GM06990 (cell line): ENCODE data around the gene CKMT1A.
"Not testable (repeated sequence)": the region's sequence is repeated elsewhere in the genome, so short reads cannot be mapped to it uniquely, and the experiment has no call there.

Experiments
- DNase-seq: peaks from one replicate; pipeline ENCODE4 v3.0.0-alpha.2; 2011; ENCODE audit not compliant: insufficient read length; ENCODE audit errors: extremely low read depth
- H3K27me3 ChIP-seq: replicated peaks from 2 replicates; pipeline ENCODE4 v1.6.0; 2011; ENCODE audit warnings: low read length; ENCODE audit not compliant: control insufficient read depth, insufficient read depth
- H3K36me3 ChIP-seq: 2 replicates; pipeline ENCODE4 v1.5.1; 2011; ENCODE audit warnings: low read length; ENCODE audit not compliant: control insufficient read depth, insufficient read depth
- H3K4me3 ChIP-seq: replicated peaks from 2 replicates; pipeline ENCODE4 v1.5.1; 2011; ENCODE audit warnings: low read depth, mild to moderate bottlenecking, control low read depth, low read length
- TF ChIP-seq, protein P1 (sequence below): IDR thresholded peaks from 2 replicates; pipeline ENCODE4 v1.5.1; 2011; ENCODE audit warnings: low read length, control low read depth, mild to moderate bottlenecking, inconsistent platforms; ENCODE audit not compliant: insufficient read depth, poor library complexity, severe bottlenecking

The CKMT1A gene

DNA sequence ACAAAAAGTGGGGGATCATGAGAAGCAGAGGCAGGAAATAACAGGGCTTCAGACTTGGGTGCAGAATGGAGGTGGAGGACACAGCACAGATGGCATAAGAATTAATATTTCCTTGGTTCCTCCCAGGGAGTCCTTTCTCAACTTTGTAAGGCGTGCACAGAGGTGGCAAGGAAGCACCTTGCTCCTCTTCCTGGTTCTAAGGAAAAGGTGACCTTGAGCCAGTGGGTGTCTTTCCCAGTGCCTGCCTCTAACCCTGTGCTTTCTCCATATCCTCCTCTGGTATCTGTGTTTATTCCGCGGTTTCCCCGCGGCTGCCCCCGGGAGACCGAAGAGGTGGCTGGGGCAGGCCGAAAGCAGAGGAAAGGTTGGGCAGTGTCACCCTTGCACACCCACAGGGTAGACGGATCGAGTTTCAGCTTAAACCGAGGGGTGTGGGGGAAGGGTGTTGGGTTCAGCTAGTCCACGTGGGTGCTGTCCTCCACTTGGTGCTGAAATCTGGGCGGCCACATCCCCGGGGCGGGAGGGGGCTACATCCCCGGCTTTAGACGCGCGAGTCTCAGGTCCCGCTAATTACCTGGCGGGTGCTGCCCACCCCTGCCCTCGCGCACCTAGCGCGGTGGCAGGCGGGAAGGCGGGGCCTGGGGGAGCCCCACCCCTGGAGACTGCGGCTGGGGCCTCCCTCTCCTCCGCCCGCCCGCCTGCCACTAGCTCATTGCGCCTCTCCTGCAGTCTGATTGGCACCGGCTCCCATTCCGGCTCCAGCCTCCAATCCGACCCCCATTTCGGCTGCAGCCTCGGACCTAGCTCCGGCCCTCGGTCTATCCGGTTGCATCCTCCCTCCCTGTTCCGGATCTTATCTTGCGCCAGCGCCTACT is at the start of gene CKMT1A:
Gene CKMT1A (plus strand): TSS at position 712 of the 875 bp plus-strand sequence. CDS start 192 bp downstream, outside the sequence.
- not testable (repeated sequence) for H3K36me3 ChIP-seq, H3K4me3 ChIP-seq, DNase-seq, H3K27me3 ChIP-seq

DNA sequence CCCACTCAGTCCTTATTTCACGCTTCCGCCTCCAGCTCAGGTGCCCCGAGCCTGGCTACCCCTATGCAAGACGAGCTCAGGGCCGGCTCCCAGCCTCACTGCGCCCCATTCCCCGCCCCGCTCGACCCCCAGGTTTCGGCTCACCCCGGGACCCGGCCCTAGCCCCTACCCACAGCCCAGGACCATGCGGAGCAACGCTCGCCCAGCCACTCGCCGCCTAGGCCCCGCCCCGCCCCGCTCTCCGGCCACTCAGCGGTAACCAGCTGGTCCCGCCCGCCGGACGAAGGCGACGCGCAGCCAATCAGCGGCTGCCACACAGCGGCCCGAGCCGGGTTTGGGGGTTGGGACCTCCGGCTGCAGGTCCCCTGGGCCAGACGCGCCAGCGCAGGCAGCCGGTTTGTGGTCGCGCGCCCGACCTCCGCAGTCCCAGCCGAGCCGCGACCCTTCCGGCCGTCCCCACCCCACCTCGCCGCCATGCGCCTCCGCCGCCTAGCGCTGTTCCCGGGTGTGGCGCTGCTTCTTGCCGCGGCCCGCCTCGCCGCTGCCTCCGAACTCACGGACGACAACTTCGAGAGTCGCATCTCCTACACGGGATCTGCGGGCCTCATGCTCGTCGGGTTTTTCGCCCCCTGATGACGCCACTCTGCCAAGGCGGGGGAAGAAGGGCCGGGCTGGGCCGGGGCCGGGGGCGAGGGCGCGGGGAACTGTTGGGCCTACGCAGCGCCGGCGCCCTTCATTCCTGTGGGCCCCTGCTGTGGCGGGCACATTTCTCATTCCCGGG is 44.8 kb upstream of the CKMT1A start, which contains the start of gene CATSPER2:
Gene CATSPER2 (minus strand): TSS at position 196 of the 781 bp plus-strand sequence. CDS start 783 bp downstream, outside the sequence.
- H3K4me3 ChIP-seq: no peak within 1 kb of the TSS
- no peak for DNase-seq
- TF ChIP-seq, protein P1, sequence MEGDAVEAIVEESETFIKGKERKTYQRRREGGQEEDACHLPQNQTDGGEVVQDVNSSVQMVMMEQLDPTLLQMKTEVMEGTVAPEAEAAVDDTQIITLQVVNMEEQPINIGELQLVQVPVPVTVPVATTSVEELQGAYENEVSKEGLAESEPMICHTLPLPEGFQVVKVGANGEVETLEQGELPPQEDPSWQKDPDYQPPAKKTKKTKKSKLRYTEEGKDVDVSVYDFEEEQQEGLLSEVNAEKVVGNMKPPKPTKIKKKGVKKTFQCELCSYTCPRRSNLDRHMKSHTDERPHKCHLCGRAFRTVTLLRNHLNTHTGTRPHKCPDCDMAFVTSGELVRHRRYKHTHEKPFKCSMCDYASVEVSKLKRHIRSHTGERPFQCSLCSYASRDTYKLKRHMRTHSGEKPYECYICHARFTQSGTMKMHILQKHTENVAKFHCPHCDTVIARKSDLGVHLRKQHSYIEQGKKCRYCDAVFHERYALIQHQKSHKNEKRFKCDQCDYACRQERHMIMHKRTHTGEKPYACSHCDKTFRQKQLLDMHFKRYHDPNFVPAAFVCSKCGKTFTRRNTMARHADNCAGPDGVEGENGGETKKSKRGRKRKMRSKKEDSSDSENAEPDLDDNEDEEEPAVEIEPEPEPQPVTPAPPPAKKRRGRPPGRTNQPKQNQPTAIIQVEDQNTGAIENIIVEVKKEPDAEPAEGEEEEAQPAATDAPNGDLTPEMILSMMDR: no peak

DNA sequence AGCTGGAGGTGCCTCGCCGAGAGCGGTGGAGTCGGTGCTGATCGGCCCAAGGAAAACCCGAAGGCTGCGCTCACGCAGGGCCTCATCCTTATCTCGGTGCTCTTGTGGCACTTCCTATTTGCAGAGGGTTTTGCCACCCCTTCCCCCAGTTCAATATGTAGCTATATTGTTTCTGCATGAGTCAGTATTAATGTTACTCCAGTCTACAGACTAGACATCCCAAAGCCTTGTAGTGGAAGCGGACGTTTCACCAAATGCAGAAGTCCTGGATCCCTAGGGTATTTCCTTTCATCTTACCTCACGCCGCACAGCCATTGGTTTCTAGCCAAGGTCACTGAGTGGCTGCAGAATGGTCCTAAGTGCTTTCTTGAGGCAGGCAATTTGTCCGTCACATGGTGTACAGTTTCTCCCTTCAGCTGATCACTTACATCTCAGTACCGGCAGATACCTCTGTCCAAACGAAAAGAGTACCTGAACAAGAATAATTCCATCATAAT is 44.2 kb upstream of the CKMT1A start:
- H3K4me3 ChIP-seq, H3K36me3 ChIP-seq, DNase-seq, H3K27me3 ChIP-seq: not testable (repeated sequence)

More for the DNA sequence above, 44.8 kb upstream of the CKMT1A start, which contains the start of gene CATSPER2:
- H3K36me3 ChIP-seq: no peaks in the 10 kb centered on the region
- no peaks in the 10 kb centered on the region for H3K27me3 ChIP-seq

DNA sequence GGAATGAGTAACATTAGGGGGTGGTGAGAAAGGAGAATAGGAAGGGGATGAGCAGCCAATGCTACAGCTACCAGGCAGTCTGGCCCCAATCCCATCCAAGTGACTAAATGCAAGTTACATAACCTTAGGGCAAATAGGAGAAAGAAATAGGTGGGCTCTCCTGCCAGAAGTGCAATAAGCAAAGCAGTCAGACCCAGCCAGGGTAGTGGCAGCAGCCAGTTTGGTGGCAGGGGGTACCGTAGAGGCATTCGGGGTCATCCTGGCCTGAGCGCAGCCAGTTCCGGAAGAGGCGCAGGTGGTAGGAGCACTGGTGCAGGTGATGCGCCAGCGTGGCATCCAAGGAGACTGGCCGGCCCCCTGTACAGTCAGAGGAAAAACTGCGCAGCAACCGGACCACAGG is 33.9 kb upstream of the CKMT1A start:
- not testable (repeated sequence) for H3K27me3 ChIP-seq, H3K4me3 ChIP-seq, DNase-seq, H3K36me3 ChIP-seq

DNA sequence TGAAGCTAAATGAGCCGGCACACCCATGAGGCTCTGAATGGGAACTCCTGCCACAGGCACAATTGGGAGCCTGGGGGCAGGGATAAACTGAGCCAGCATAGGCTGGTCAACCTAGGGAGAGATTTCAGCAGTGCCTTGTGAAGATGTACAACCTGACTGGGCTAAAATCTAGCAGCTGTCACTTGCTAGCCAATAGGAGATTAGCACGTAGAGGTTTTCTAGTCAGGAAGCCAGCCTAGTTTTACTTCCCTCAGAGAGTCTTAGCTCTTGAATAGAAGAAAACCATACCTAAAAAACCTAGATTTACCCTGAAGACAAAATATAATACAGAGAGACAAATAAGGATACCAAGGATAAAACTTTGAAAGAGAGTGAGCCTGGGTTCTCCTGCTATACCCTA is 31.4 kb upstream of the CKMT1A start:
- H3K27me3 ChIP-seq, H3K36me3 ChIP-seq, DNase-seq, H3K4me3 ChIP-seq: not testable (repeated sequence)

DNA sequence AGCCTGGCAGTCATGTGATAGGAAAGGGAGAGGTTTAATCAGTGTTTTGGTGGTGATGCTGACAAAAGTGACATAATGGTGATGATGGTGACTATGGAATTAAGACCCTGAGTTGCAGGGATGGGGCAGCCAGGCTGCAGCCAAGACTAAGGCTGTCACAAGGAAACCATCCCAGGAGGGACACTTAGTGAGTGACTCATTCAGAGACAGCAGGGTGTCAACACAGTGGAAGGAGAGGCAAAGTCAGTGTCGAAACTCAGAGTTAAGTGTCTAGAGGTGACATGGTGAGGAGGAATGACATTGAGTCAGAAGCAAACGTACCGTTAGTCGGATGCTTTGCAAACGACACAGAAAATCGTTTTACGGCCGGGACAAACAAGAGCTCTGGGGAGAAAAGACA is 30.3 kb upstream of the CKMT1A start:
- H3K4me3 ChIP-seq, DNase-seq, H3K36me3 ChIP-seq, H3K27me3 ChIP-seq: not testable (repeated sequence)

DNA sequence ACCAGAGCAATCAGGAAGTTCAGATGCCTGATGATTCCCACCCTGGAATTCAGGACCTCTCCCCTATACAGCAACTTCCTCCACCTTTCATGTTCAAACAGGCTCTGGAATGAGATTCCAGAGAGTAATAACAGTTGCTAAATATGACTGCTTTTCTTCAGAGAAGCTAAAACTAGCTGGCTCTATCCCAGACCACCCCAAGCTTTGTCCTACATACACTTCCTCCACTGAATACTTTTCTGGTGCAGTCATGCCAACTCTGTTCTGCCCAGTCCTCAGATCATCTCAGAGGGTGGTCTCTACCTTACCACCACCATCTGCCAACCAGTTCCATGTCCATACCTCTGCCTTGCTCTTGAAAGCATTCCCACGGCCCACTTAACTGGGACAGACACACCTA is 27.5 kb upstream of the CKMT1A start:
- H3K4me3 ChIP-seq, H3K27me3 ChIP-seq, H3K36me3 ChIP-seq, DNase-seq: not testable (repeated sequence)

DNA sequence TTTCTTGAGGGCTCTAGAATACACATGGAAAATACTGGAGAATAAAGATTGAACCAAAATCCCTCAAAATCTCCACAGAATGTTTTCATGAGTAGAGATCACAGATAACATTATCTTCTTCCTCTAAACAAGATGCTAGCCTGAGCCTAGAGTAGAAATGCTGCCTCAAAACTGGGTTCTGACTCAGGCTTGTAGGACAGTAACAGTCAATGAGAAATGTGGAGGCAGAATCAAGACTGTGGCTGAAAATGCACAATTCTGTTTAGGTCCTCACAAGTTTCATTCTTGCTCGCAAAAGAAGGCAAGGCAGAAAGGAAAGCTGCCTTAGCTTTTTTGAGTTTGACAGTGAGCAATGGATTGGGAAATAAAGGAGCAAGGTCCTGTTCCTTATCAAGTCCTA is 19.5 kb upstream of the CKMT1A start:
- DNase-seq, H3K27me3 ChIP-seq, H3K4me3 ChIP-seq, H3K36me3 ChIP-seq: not testable (repeated sequence)

DNA sequence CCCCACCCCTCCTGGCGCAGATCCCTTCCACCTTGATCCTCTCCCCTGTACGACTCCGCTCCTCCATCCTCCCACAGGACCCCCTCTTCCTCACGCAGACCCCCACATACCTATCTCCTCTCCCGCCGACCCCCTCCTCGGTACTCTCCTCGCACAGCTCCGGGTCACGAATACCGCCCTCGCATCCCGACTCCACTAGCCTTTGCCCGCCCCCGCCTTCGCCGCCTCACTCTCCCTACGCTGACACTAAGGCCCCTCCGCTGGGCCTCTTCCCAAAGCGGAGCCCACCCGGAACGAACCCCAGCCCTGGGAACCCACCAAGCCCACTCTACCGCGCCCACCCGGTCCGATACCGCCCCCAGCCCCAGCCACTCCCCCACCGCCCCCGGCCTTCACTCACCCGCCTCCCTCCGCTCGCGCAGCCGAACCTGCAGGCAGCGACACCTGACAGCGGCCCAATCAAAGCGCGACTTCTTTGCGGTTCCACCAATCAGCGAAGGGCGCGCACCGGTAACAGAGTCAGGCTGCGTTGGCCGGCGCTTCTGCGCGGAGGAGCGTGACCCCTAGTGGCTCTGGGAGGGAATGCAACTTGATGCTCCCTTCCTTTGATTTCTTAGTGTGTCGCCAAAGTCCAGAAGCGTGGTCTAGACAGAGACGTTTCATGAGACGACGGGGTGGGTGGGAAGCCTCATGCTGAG is 3.9 kb upstream of the CKMT1A start:
- not testable (repeated sequence) for H3K36me3 ChIP-seq, H3K27me3 ChIP-seq, H3K4me3 ChIP-seq, DNase-seq

DNA sequence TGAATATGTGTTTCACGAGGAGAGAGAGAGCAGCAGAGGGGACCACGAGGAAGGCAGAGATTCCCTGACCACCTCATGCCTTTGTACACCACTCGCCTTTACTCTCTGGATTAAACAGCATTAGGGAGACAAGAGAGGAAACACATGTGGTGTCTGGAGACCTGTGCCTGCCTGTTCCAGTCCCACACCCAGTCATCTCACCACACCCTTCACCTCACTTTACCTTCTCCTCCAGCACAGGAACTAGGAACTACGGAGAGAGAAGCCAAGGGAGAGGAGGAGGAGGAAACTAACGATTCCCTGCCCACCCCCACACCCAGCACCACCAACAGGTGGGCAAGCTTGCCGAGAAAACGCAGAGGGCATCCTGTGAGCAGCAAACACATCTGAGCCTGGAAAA is 980 bp upstream of the CKMT1A start:
- DNase-seq, H3K4me3 ChIP-seq, H3K36me3 ChIP-seq, H3K27me3 ChIP-seq: not testable (repeated sequence)
